ENCODE results near the gene CRTAP. TPM values are rescaled to one million over a fixed set of nuclear protein-coding genes. Genes with fewer than 3 reads are reported as not detected.
A peak's percentile ranks its signal among the peaks of the same experiment; 100 is the strongest.
"Not testable (repeated sequence)": the region's sequence is repeated elsewhere in the genome, so short reads cannot be mapped to it uniquely, and the experiment has no call there.

Gene CRTAP
- 287 and 368 TPM in 2 replicates for total RNA-seq (2014; rRNA removed)
- polyA plus RNA-seq (2012), result 230 TPM

DNA sequence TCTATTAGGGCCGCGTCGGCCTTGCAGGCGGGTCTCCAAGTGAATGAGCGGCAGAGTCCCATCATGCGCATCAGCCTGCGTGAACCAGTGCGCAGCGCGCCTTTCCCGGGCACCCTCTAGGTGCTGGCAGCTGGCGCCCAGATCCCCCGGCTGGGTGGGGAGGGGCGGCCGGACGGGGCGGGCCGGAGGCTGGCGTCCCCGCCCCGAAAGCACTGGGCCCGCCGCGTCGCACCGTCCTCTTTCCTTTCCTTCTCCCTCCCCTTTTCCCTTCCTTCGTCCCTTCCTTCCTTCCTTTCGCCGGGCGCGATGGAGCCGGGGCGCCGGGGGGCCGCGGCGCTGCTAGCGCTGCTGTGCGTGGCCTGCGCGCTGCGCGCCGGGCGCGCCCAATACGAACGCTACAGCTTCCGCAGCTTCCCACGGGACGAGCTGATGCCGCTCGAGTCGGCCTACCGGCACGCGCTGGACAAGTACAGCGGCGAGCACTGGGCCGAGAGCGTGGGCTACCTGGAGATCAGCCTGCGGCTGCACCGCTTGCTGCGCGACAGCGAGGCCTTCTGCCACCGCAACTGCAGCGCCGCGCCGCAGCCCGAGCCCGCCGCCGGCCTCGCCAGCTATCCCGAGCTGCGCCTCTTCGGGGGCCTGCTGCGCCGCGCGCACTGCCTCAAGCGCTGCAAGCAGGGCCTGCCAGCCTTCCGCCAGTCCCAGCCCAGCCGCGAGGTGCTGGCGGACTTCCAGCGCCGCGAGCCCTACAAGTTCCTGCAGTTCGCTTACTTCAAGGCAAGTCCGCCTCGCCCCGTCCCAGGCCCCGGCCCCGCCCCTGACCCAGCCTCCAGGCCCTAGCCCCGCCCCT lies at the start of gene CRTAP:
CRTAP (plus strand) TSS at position 243 of the 850 bp plus-strand sequence; CDS start at position 307, 64 bp downstream.
- peak; percentile 92 for DNase-seq (ENCODE audit: low read depth)

DNA sequence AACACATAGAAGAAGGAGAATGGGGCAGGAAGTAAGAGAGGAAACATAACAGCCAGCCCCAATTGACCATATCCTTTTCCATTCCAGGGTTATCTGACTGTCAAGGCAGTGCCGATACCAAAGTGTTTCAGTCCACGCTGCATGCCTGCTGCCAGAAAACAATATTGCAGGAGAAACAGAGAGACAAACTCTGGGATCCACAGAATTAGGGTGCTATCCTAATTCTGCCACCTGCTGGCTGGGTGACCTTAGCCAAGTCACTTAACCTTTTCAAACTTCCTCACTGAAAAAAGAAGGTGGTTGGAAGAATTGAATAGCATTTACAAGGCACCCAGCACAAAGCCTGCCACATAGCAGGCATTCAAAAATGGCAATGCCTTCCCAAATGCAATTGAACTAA lies 48.9 kb upstream of the CRTAP start:
- no peak for DNase-seq (ENCODE audit: low read depth)

DNA sequence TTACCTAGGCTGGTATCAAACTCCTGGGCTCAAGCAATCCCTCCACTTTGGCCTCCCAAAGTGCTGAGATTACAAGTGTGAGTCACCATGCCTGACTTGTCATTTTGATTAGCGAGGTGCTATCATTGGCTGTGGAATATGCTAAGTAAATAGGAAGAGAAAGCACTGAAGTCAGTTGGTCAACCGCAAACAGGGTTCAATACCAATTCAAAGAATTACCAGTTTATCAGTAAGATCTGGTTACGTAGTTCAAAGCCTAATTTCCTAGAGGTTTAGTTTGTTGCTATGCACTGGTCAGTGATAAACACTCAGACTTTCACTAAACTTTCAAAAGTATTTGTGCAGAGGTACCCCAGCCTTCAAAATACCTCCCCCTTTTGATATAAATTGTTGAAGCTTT lies 46.3 kb upstream of the CRTAP start:
- DNase-seq (ENCODE audit: low read depth), result peak; percentile 14

DNA sequence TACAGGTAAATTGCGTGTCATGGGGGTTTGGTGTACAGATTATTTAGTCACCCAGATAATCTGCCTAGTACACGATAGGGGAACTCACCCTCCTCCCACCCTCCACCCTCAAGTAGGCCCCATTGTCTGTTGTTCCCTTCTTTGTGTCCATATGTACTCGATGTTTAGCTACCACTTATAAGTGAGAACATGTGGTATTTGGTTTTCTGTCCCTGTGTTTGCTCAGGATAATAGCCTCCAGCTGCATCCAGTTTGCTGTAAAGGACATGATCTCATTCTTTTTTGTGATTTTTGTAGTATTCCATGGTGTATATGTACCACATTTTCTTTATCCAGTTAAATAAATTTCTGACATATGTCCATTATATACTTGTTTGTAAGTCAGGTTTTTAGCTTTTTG lies 44.0 kb upstream of the CRTAP start:
- not testable (repeated sequence) for DNase-seq (ENCODE audit: low read depth)

DNA sequence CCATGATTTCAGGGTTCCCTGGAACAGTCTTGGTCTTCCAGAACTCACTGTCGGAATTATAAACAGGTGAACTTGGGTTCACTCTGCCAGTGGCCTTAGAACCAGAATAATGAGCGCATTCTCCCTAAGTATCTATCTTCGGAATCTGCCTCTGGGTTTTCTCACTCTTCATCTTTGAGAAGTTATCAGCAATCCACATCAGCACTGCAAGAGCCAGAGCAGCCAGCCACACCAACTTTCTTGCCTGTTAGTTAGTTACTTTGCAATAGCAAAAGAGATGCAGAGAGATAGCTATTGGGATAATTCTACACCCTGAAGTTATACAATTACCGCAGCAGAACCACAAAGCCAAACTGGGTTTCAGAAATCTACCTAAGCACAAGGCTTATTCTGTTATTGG lies 42.6 kb upstream of the CRTAP start:
- DNase-seq (ENCODE audit: low read depth), result no peak

DNA sequence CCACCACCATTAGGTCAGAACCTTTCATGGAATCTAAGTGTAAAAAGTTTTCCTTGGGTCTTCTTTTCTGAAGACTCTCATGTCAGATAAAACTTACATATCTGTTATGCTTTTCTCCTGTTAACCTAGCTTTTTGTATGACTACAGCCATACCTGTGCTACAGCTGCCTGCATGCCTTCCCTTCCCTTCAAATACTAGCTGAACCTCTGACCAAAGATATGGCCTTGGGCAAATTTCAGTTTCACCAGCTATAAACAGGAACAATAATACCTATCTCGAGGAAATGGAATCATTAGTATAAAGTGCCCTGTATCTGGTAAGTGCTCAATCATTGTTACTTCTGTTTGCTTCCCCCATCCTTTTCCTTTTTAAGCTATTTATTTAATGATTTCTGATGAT lies 41.9 kb upstream of the CRTAP start:
- DNase-seq (ENCODE audit: low read depth), result no peak

DNA sequence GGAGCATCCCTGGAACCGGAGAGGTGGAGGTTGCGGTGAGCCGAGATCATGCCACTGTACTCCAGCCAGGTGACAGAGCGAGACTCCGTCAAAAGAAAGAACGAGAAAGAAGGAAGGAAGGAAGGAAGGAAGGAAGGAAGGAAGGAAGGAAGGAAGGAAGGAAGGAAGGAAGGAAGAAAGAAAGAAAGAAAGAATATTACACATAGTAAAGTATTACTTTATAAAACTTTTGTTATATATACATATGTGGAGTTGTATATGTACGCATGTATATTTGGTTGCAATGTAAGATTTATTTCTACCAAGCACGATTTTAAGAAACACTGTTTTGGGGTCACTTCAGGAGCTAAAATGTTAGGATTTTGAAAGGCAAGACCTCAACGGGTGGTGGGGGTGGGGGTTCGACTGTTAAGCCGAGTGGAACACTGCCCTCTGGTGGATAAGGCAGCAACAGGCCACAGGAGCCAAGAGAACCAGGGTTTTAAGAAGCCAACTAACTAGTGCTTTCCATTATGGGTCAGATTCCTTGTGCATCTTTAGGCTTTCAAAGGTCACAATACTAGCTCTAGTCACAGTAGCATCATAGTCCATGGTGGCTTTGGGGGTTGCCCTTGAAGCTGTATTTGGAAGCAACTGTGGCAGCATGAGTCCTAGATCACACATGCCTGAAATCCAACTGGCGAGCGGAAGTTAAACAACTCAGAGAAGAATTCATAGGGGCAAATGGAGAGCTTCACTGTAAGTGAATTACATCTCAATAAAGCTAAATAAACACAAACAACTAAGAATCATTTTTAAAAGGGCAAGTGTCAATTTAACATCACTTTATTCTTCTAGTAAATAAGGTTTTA lies 39.4 kb upstream of the CRTAP start:
- DNase-seq (ENCODE audit: low read depth), result peak; percentile 55

DNA sequence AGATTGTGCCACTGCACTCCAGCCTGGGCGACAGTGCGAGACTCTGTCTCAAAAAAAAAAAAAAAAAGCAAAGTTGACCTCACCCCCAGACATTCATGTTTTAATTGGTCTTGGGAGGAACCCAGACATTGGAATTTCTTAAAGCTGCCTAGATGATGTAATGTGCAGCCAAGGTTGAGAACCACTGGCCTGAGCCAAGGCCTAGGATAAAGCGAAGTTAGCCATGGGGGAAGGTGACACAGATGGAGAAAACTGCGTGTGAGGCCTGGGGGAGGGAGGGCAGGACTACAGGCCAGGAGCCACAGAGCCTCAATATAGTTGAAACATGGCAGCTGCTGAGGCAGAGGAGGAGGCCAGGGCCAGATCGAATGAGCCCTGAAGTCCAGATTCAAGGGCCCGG lies 37.8 kb upstream of the CRTAP start:
- no peak for DNase-seq (ENCODE audit: low read depth)

DNA sequence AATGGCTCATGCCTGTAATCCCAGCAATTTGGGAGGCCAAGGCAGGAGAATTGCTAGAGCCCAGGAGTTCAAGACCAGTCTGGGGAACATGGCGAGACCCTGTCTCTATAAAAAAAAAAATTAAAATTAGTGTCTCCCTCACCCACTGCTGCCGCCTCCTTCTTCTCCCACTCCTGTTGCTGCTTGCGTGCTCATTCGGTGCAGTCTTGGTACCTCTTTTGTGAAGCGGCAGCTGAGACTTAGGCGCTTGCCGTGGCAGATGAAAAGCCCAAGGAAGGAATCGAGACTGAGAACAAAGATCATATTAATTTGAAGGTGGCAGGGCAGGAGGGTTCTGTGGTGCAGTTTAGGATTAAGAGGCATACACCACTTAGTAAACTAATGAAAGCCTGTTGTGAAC lies 36.9 kb upstream of the CRTAP start:
- DNase-seq (ENCODE audit: low read depth), result no peak

DNA sequence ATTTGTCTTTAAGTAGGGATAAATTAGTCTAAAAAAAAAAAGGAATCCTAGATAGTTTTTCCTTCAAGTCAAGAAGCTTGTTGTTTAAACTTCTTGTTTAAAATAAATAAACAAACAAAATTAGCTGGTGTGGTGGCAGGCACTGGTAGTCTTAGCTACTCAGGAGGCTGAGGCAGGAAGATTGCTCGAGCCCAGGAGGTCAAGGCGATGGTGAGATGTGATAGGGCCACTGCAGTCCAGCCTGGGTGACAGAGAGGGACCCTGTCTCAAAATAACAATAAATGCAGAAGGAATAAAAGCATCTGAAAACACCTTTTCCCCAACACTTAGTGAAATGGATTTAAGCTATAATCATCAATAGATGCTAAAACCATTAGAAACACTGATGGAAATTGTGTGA lies 35.8 kb upstream of the CRTAP start:
- no peak for DNase-seq (ENCODE audit: low read depth)

DNA sequence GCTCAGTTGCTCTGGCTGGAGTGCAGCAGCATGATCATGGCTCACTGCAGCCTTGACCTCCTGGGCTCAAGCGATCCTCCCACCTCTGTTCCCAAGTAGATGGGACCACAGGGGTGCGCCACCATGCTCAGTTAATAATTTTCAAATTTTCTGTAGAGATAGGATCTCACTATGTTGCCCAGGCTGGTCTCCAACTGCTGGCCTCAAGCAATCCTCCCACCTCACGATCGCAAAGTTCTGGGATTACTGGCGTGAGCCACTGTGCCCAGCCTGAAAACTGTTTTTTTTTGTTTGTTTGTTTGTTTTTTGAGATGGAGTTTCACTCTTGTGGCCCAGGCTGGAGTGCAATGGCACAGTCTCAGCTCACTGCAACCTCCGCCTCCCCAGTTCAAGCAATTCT lies 34.0 kb upstream of the CRTAP start:
- DNase-seq (ENCODE audit: low read depth), result not testable (repeated sequence)

DNA sequence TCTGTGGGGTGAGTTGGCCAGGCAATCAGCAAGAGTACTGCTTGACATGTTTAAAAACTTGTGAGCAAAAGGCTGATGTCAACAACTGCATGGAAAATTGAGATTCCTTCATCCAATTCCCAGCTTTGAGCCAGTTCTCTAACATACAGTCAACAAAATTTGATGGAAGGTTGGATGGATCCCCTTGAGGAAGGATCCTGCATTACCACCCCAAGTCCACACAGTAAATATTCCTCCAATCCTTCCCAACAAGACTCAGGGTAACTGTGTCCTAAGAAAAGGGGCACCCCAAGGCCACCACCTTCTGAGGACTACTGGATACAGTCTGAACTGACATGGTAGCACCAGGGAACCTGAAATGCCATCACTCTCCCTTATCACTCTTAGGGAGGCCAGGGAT lies 32.0 kb upstream of the CRTAP start:
- DNase-seq (ENCODE audit: low read depth), result no peak

DNA sequence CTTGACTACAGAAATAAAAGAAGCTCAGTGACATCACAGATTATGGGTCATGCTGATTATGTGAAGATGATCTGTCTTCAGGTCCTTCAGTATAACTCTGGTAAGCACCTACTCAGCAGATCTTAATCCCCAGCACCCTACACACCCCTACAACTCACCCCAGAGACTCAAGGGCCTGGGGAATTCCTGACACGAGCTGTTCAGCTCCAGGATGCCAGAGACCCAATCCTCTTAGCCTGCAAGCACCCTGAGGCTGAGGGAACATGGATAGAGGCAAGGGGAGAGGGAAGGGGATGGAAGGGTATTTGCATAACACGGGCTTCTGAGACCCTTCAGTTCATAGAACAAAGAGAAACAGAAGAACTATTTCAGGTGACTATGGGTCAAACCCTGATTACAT lies 29.9 kb upstream of the CRTAP start:
- DNase-seq (ENCODE audit: low read depth), result no peak

DNA sequence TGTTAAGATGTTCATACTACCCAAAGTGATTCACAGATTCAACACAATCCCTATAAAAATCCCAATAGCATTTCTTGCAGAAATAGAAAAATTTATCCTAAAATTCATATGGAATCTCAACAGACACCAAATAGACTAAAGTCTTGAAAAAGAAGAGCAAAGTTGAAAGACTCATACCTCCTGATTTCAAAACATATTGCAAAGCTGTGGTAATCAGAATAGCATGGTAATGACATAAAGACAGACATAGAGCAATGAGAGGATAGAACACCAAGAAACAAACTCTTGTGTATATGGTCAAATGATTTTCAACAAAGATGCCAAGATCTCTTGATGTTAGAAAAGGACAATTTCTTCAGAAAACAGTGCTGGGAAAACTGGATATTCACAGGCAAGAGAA lies 25.1 kb upstream of the CRTAP start:
- DNase-seq (ENCODE audit: low read depth), result no peak

DNA sequence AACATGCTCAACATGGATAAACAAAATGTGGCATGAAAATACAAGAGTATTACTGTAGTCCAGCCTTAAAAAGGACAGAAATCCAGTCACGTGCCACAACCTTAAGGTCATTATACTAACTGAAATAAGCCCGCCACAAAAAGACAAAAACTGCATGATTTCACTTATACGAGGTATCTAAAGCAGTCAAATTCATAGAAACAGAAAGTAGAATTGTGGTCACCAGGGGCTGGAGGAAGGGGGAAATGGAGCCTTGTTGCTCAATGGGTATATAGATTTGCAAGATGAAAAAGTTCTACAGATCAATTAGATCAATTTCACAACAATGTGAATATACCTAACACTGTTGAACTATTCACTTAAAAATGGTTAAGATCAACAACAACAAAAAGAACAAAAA lies 24.3 kb upstream of the CRTAP start:
- DNase-seq (ENCODE audit: low read depth), result no peak

DNA sequence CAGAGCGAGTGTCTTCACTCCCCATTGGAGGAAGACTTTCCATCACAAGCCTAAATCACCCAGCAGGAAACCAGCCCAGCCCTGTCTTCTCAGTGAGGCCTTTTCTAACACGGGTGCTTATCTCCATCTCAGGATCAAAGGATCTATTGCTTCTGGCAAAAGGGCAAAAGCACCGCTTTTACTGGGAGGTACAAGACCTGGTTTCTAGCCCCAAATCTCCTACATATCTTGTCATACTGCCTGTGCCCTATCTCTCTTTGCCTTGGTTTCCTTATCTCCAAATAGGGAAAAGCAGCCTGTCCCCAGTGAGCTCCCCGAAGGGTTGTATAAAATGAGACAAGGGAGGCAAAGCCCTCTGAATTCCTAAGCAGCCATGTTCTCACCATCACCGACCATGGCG lies 22.1 kb upstream of the CRTAP start:
- DNase-seq (ENCODE audit: low read depth), result no peak

DNA sequence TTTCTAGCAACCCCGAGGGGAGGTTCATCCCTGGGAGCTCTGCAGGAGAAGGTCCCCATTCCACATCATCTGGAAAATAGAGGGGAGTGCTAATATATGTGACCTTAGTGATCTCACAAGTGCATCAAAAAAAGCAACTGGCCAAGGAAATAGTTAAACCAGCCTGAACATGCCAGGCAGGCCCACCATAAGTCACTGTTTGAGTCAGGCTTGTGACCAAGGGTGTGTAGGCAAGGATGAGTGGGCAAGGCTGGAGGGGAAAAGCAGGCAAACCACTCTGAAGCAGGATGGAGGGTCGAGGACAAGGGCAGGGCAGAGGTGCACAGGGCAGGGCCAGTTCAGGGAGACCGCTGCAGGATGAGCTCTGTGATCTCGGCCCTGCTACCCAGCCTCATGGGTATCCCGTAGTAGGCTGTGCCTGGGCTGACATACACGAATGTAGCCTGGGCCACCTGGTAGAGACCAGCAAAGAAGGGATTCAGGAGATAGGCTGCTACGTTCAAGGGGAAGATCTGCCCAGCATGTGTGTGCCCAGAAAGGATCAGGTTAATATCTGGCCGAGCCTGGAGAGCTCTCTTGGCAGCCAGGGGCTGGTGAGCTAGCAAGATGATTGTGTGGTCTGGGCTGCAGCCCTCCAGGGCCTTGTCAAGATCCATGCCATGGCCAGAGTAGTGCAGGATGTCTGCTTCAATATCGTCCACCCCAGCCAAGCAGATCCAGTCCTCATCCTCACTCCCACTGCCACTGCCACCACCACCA lies 21.1 kb upstream of the CRTAP start:
- no peak for DNase-seq (ENCODE audit: low read depth)

DNA sequence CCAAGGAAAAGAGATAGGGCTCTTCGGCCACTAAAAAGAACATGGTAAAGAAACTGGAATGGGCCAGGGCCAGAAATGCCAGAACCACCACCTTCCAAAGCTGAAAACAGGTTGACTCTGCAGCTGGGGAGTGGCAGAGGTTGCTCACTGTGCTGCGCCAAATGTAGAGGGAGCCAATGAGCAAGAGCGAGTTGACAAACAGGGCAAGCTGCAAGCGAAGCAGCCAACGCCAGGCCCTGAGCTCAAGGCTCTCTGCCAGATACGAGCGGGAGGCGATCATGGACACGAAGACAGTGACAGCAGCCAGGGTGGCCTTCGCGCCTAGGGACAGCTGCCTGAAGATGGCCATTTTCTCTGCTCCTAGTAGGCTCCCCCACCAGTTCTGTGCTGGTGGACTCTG lies 20.0 kb upstream of the CRTAP start:
- DNase-seq (ENCODE audit: low read depth), result no peak

DNA sequence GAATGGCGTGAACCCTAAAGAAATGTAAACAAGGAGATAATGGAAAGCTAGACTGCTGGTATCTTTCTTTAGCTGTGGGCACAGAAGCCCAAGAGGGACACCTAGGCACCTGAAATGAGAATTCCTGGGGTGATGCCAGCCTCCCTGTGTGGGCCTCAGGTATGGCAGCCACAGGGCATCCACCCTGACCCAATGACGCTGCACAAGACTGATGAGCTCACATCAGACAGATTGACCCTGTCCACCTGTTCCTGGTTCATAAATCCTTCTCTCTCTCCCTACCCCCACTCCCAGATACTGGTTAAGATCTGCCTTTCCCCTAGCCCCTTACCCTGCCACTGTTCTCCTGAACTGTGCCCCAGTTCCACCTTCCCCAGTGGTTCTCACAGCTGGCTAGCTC lies 18.4 kb upstream of the CRTAP start:
- no peak for DNase-seq (ENCODE audit: low read depth)

DNA sequence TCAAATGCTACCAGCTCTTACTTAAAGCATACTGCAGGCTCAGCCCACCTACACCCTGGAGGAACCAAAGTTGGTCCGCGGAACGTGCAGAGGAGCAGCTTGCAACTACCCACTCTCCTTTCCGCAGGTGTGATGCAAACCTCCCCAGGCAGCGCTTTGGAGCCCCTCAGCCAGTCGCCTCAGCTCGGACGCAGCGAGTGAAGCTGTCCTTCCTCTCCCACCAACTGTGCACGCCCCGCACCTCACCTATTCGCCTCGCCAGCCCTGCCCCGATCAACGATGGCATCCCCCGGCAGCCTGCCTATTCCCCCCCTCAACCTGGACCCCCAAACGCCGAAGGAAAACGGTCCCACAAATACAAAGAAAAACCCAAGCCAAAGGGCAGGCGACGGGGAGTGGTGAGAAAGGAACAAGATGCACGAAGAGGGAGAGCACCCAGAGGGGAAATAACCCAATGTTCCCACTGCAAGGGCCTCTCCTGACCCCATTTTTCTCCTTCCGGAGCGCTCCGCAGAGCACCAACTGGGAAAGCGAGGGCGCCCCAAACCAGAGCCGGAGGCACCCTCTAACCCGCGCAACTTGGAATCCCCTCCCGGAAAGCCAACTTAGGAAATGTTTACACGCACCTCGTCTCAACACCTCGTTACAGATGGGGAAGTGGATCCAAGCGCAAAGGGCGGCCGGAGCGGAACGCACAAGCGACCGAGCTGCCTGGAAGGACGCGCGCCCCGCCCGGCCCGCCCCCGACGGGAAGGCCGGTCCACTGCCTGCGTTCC lies 17.5 kb upstream of the CRTAP start:
- peak; percentile 39 for DNase-seq (ENCODE audit: low read depth)

DNA sequence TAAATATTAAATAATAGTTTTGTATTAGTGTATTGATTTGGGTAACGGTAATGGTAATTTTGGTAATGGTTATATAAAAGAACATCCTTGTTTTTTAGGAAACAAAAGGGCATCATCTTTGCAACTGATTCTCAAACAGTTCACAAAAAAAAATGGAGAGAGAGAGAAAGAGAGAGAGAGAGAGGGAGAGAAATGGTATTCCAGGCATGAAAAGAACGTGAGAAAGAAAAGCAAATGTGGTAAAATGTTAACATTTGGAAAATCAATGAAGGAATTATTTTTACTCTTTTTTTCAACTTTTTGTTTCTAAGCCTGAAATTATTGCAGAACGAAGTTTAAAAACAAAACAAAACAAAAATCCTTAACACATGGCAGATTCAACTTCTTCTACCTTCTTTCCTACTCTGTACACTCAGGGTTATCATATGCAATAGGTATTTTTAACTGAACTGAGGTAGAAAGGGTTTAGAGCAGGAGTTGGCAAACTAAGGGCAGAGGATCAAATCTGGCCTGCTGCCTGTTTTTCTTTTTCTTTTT lies 14.6 kb upstream of the CRTAP start:
- DNase-seq (ENCODE audit: low read depth), result no peak

Data from LHCN-M2 (cell line).